ENCODE measurements around the gene SLC48A1.

SLC48A1 gene

GRCh38 chr12:47758834-47759690 is 14.0 kb upstream of the SLC48A1 start, which contains the start of gene RAPGEF3:
Gene RAPGEF3, minus strand, starts transcription at chr12:47758880. Its CDS starts 324 bp downstream, at chr12:47758556.
- peak; percentile 68 for DNase-seq

- DNase-seq = no peak
Measured at GRCh38 chr12:47762850-47763465, 10.1 kb upstream of the SLC48A1 start.

GRCh38 chr12:47763481-47764346 is 9.3 kb upstream of the SLC48A1 start:
- no peak for DNase-seq

- no peak for DNase-seq
Measured at GRCh38 chr12:47766502-47767215, 6.4 kb upstream of the SLC48A1 start.

- DNase-seq = peak; percentile 69
Measured at GRCh38 chr12:47767216-47767724, 5.8 kb upstream of the SLC48A1 start.

GRCh38 chr12:47768323-47768811 is 4.7 kb upstream of the SLC48A1 start:
- no peak for DNase-seq

- no peak for DNase-seq
Measured at GRCh38 chr12:47769234-47770085, 3.6 kb upstream of the SLC48A1 start.

- DNase-seq = no peak
Measured at GRCh38 chr12:47770086-47770726, 2.8 kb upstream of the SLC48A1 start.

GRCh38 chr12:47771304-47771703 is 1.7 kb upstream of the SLC48A1 start:
- DNase-seq = no peak

GRCh38 chr12:47772094-47772660 is 861 bp upstream of the SLC48A1 start:
- DNase-seq = no peak

GRCh38 chr12:47772738-47773061 is 338 bp upstream of the SLC48A1 start:
- DNase-seq = no peak

GRCh38 chr12:47773858-47774580 is 981 bp downstream of the SLC48A1 start:
- no peak for DNase-seq

- no peak for DNase-seq
Measured at GRCh38 chr12:47774663-47775062, 1.6 kb downstream of the SLC48A1 start.

GRCh38 chr12:47775100-47775911 is 2.3 kb downstream of the SLC48A1 start:
- DNase-seq = no peak

- no peak for DNase-seq
Measured at GRCh38 chr12:47776471-47777143, 3.6 kb downstream of the SLC48A1 start.

GRCh38 chr12:47777151-47777550 is 4.1 kb downstream of the SLC48A1 start:
- DNase-seq = no peak

GRCh38 chr12:47777741-47778558 is 4.9 kb downstream of the SLC48A1 start:
- DNase-seq = no peak
